Measurements from ENCODE around the gene DLGAP4. TPM values are rescaled to one million over a fixed set of nuclear protein-coding genes. Genes with fewer than 3 reads are reported as not detected.

The DLGAP4 gene
- total and polyA plus RNA-seq, 9 of the 15 experiments (the other 6 are each of a cell fraction or from before 2014, with no cell fraction given): 0.31 to 34.1 (median 4.5) TPM

- Histone ChIP-seq H3K9ac (ENCODE audit: insufficient read depth in 1 of 2, low read depth in 2 of 2, low read length in 2 of 2) (peak overlapping the region in 1 of 2 experiments; percentile 1; a peak in 1 of 4 replicates), H3K9me3 (replicated peaks; ENCODE audit: control insufficient read depth, insufficient read depth, low read depth, low read length) (no peaks in the 10 kb centered on the region), H3K4me3 (no peak overlapping the region), H2AFZ (ENCODE audit: low read depth, low read length) (no peak overlapping the region), H3K27me3 (ENCODE audit: control insufficient read depth in 2 of 2, insufficient read depth in 2 of 2, low read length in 2 of 2) (no peaks in the 10 kb centered on the region), H3K4me2 (ENCODE audit: insufficient read depth, low read length) (no peak overlapping the region), H3K27ac (ENCODE audit: extremely low read depth, low read depth, low read length) (no peak overlapping the region), H3K79me2 (ENCODE audit: control insufficient read depth, insufficient read depth, low read length) (peaks cover 24% of the 10 kb centered on the region), H3K4me1 (replicated peaks in 1 of 2; ENCODE audit: control insufficient read depth in 2 of 2, insufficient read depth in 2 of 2, low read length in 2 of 2) (peaks cover 11 to 16% of the 10 kb centered on the region in 2 experiments), H3K9me1 (ENCODE audit: control insufficient read depth, insufficient read depth, low read length) (peaks cover 3% of the 10 kb centered on the region), H3K36me3 (ENCODE audit: control insufficient read depth, insufficient read depth, low read length) (no peaks in the 10 kb centered on the region), H4K20me1 (replicated peaks; ENCODE audit: control insufficient read depth, insufficient read depth, low read length) (no peaks in the 10 kb centered on the region; the same call in 1 of the 2 replicates)
- ATAC-seq (no peak), DNase-seq (ENCODE audit: extremely low read depth in 1 of 4, low spot score in 3 of 4) (no peak), FAIRE-seq (no peak)
- intact Hi-C loops (cut with micrococcal nuclease) (no loop called here), in situ Hi-C loops (cut with MboI) (no loop called here)
- CTCF ChIA-PET (ENCODE audit: low intra/inter-chr PET ratio): interaction anchor here (0.6 kb wide), 1 partner anchor 82 kb away, joined by 3 read pairs; no protein-coding TSS in a partner anchor
- POLR2A ChIA-PET: no interaction called here
- no TSS peak for BruUV-seq (replicated peaks)
- 20% methylated on average over 1 of the region's 1 CpG for WGBS (ENCODE audit: insufficient coverage, low coverage, missing lambda C conversion rate)
- TF ChIP-seq C11orf30 (IDR thresholded peaks at IDR 0.05; ENCODE audit: low read depth) (no peak), ZKSCAN3 (CRISPR knock-in tag; IDR thresholded peaks at IDR 0.05) (no peak), ZZZ3 (IDR thresholded peaks at IDR 0.05) (no peak), SREBF2 (CRISPR knock-in tag; IDR thresholded peaks at IDR 0.05) (no peak), ZFP91 (CRISPR knock-in tag; IDR thresholded peaks at IDR 0.05) (no peak), L3MBTL2 (IDR thresholded peaks at IDR 0.05) (no peak), ZNF280A (IDR thresholded peaks at IDR 0.05; ENCODE audit: low read depth, partially characterized antibody) (no peak), BRF1 (IDR thresholded peaks at IDR 0.05; ENCODE audit: borderline replicate concordance, extremely low read depth, insufficient read length) (no peak), ZNF551 (CRISPR knock-in tag; IDR thresholded peaks at IDR 0.05) (no peak), CBFA2T3 (IDR thresholded peaks at IDR 0.05) (no peak), E2F4 (CRISPR knock-in tag; IDR thresholded peaks at IDR 0.05; ENCODE audit: low read depth) (no peak), UBTF (IDR thresholded peaks at IDR 0.05; ENCODE audit: borderline replicate concordance in 1 of 2, low read depth in 2 of 2, low read length in 2 of 2) (no peak), SPI1 (IDR thresholded peaks at IDR 0.05; ENCODE audit: borderline replicate concordance, low read depth, low read length) (no peak), NCOR1 (IDR thresholded peaks at IDR 0.05) (no peak), PKNOX1 (IDR thresholded peaks at IDR 0.05) (no peak), DMBX1 (CRISPR knock-in tag; IDR thresholded peaks at IDR 0.05; ENCODE audit: borderline replicate concordance) (no peak)
Measured at GRCh38 chr20:36474563-36474962, 168.4 kb downstream of the DLGAP4 start.

All from K562 (cell line).